Astrocyte of the spinal cord (primary cell): ENCODE measurements around the gene GGCT.
"Not testable (repeated sequence)": the region's sequence is repeated elsewhere in the genome, so short reads cannot be mapped to it uniquely, and the experiment has no call there.

ENCODE experiments used
- DNase-seq: peaks from one replicate; pipeline ENCODE4 v3.0.0; 2011; ENCODE audit warnings: low read depth, low spot score
- H3K4me3 ChIP-seq: 2 replicates; pipeline ENCODE4 v1.5.1; 2011; ENCODE audit warnings: low read depth, mild to moderate bottlenecking, low read length, moderate library complexity
- CTCF ChIP-seq: IDR thresholded peaks from 2 replicates; pipeline ENCODE4 v1.5.1; 2012; ENCODE audit warnings: low read depth, mild to moderate bottlenecking, low read length, inconsistent platforms
- in situ Hi-C: cut with HindIII; loops from 2 replicates; pipeline ENCODE4 v1.10.0; 2017; ENCODE audit warnings: low sequenced_read_pairs

Gene GGCT

GRCh38 chr7:30528779-30529178, 24.1 kb upstream of the GGCT start:
- DNase-seq: no peak
- no peak for TF ChIP-seq CTCF
- in situ Hi-C loops: no loop called here
- H3K4me3 ChIP-seq: no peak overlapping the region

- in situ Hi-C loops, H3K4me3 ChIP-seq, DNase-seq: not testable (repeated sequence)
Observed at GRCh38 chr7:30527297-30527696, 22.7 kb upstream of the GGCT start.

- no peak for DNase-seq
- in situ Hi-C loops: no loop called here
- TF ChIP-seq CTCF: no peak
- no peak overlapping the region for H3K4me3 ChIP-seq
Observed at GRCh38 chr7:30526163-30526562, 21.5 kb upstream of the GGCT start.

GRCh38 chr7:30525429-30525828, 20.8 kb upstream of the GGCT start:
- TF ChIP-seq CTCF: no peak
- no peak overlapping the region for H3K4me3 ChIP-seq
- no peak for DNase-seq
- in situ Hi-C loops: no loop called here

- TF ChIP-seq CTCF: no peak
Observed at GRCh38 chr7:30524545-30524944, 19.9 kb upstream of the GGCT start.

GRCh38 chr7:30523466-30523865, 18.8 kb upstream of the GGCT start:
- no peak for TF ChIP-seq CTCF

More at GRCh38 chr7:30524545-30524944, 19.9 kb upstream of the GGCT start:
- H3K4me3 ChIP-seq: no peak overlapping the region
- in situ Hi-C loops: no loop called here
- no peak for DNase-seq

GRCh38 chr7:30522159-30522558, 17.5 kb upstream of the GGCT start:
- in situ Hi-C loops: no loop called here
- no peak for TF ChIP-seq CTCF
- no peak overlapping the region for H3K4me3 ChIP-seq
- DNase-seq: no peak

More at GRCh38 chr7:30523466-30523865, 18.8 kb upstream of the GGCT start:
- DNase-seq: no peak
- in situ Hi-C loops: no loop called here
- H3K4me3 ChIP-seq: no peak overlapping the region
